B cell (primary cell): ENCODE measurements around the gene RNU1-2. TPM values are rescaled to one million over a fixed set of nuclear protein-coding genes. Genes with fewer than 3 reads are reported as not detected.
"Not testable (repeated sequence)": the region's sequence is repeated elsewhere in the genome, so short reads cannot be mapped to it uniquely, and the experiment has no call there.

Experiments
- ATAC-seq: fragments of 200-7000 bp; cut with Tn5 transposase; one replicate; pipeline ENCODE4 v1.10.0; 2021; ENCODE audit warnings: low read depth, mild to moderate bottlenecking, moderate number of reproducible peaks, moderate library complexity
- CTCF ChIA-PET: fragments of 350-600 bp; sonication (Branson Sonifier 250); formaldehyde crosslinking; loops from one replicate; lab custom pipeline; 2021; ENCODE audit warnings: antibody characterized with exemption, inconsistent platforms; lab: Charles Lee
- POLR2A ChIA-PET: fragments of 350-600 bp; sonication (Branson Sonifier 250); formaldehyde crosslinking; loops from one replicate; lab custom pipeline; 2021; ENCODE audit warnings: antibody characterized with exemption; lab: Charles Lee
- DNase-seq: peaks from one replicate; pipeline ENCODE4 v3.0.0; 2013
- H2AFZ ChIP-seq: 2 replicates; pipeline ENCODE4 v1.6.1; 2012; ENCODE audit warnings: mild to moderate bottlenecking, low read depth, low read length; ENCODE audit not compliant: insufficient read depth, poor library complexity, severe bottlenecking
- H3K27ac ChIP-seq, 2 donors: 1 replicate in 1 of 2; 2 replicates in 1 of 2; pipeline ENCODE4 v1.5.1; 2012 to 2013; ENCODE audit warnings: low read length in 2 of 2, mild to moderate bottlenecking in 2 of 2, moderate library complexity in 1 of 2
- H3K27me3 ChIP-seq, 4 experiments: fragments of 200-600 bp in 1 of 4; sonication (generic) in 1 of 4; replicated peaks in 1 of 4; 1 replicate in 2 of 4; 2 replicates in 2 of 4; pipeline versions ENCODE4 v1.6.1 to v1.7.0; 2013 to 2016; ENCODE audit warnings: low read length in 3 of 4, mild to moderate bottlenecking in 2 of 4, mixed read lengths in 1 of 4, moderate library complexity in 1 of 4; ENCODE audit not compliant: insufficient read depth in 4 of 4, control insufficient read depth in 3 of 4; ENCODE audit errors: control extremely low read depth in 1 of 4
- H3K36me3 ChIP-seq, 2 experiments: replicated peaks in 1 of 2; 1 replicate in 1 of 2; 2 replicates in 1 of 2; pipeline versions ENCODE4 v1.6.1 to v1.7.1; 2013; ENCODE audit warnings: low read length in 1 of 2; ENCODE audit not compliant: insufficient read depth in 2 of 2, control insufficient read depth in 1 of 2; ENCODE audit errors: control extremely low read depth in 1 of 2, extremely low read depth in 1 of 2
- H3K4me1 ChIP-seq, 2 donors: fragments of 200-600 bp in 1 of 2; sonication (generic) in 1 of 2; 1 replicate in 1 of 2; 2 replicates in 1 of 2; pipeline versions ENCODE4 v1.5.1 to v1.6.1; 2013 to 2017; ENCODE audit warnings: low read length in 2 of 2; ENCODE audit not compliant: control insufficient read depth in 2 of 2, insufficient read depth in 2 of 2
- H3K4me2 ChIP-seq: replicated peaks from 2 replicates; pipeline ENCODE3; 2012; ENCODE audit warnings: mild to moderate bottlenecking, low read depth, low read length; ENCODE audit not compliant: poor library complexity, severe bottlenecking
- H3K4me3 ChIP-seq, 5 experiments: fragments of 200-600 bp in 1 of 5; sonication (generic) in 1 of 5; 1 replicate in 3 of 5; 2 replicates in 2 of 5; pipeline versions ENCODE4 v1.5.1 to v1.7.0; 2011 to 2016; ENCODE audit warnings: low read length in 4 of 5, mild to moderate bottlenecking in 4 of 5, low read depth in 2 of 5, control low read depth in 1 of 5, moderate library complexity in 1 of 5; ENCODE audit not compliant: insufficient read depth in 1 of 5; ENCODE audit errors: control extremely low read depth in 1 of 5, extremely low read depth in 1 of 5
- H3K79me2 ChIP-seq: fragments of 200-600 bp; sonication (generic); one replicate; pipeline ENCODE4 v1.6.0; 2016; ENCODE audit warnings: low read length; ENCODE audit not compliant: control insufficient read depth, insufficient read depth
- H3K9ac ChIP-seq: fragments of 200-600 bp; sonication (generic); 2 replicates; pipeline ENCODE4 v1.6.1; 2017; ENCODE audit warnings: mild to moderate bottlenecking, low read length, moderate library complexity
- H3K9me3 ChIP-seq, 3 donors: one replicate each; pipeline versions ENCODE4 v1.6.1 to v1.7.1; 2013; ENCODE audit warnings: low read length in 2 of 3; ENCODE audit not compliant: control insufficient read depth in 2 of 3, insufficient read depth in 1 of 3; ENCODE audit errors: control extremely low read depth in 1 of 3
- H4K20me1 ChIP-seq: 2 replicates; pipeline ENCODE4 v1.6.0; 2012; ENCODE audit warnings: mild to moderate bottlenecking, low read length; ENCODE audit not compliant: insufficient read depth, control insufficient read depth, poor library complexity, severe bottlenecking
- H3K27ac Mint-ChIP-seq: one replicate; pipeline ENCODE4 v1.8.0; 2021; ENCODE audit warnings: mixed read lengths
- H3K27me3 Mint-ChIP-seq: one replicate; pipeline ENCODE4 v1.8.0; 2021; ENCODE audit warnings: mixed read lengths
- H3K4me1 Mint-ChIP-seq: one replicate; pipeline ENCODE4 v1.8.0; 2021; ENCODE audit warnings: mixed read lengths
- H3K4me3 Mint-ChIP-seq: one replicate; pipeline ENCODE4 v1.8.0; 2021; ENCODE audit warnings: mixed read lengths
- H3K9me3 Mint-ChIP-seq: one replicate; pipeline ENCODE4 v1.8.0; 2022; ENCODE audit warnings: mixed read lengths; ENCODE audit not compliant: insufficient read depth
- CTCF ChIP-seq: fragments of 200-600 bp; IDR thresholded peaks from one replicate; pipeline ENCODE4 v1.8.0; 2022; ENCODE audit warnings: antibody characterized with exemption, mild to moderate bottlenecking
- EZH2 ChIP-seq: IDR thresholded peaks from 2 replicates; pipeline ENCODE4 v1.6.1; 2012; ENCODE audit warnings: borderline replicate concordance, low read depth, mild to moderate bottlenecking, moderate library complexity, low read length; ENCODE audit not compliant: insufficient read depth, poor library complexity, severe bottlenecking
- WGBS: methylation state at CpG from one replicate; pipeline ENCODE4 v1.1.5; 2013; ENCODE audit warnings: missing lambda C conversion rate; ENCODE audit not compliant: insufficient coverage; 5-methylcytosine and 5-hydroxymethylcytosine counted together
- intact Hi-C: fragments of 100-400 bp; cut with micrococcal nuclease; formaldehyde crosslinking; loops from one replicate; pipeline ENCODE4 v1.10.0; 2022
- polyA plus RNA-seq: library from polyadenylated mRNA; depleted of rRNA; stranded (reverse); fragments of >200 nt; gene quantifications from 2 replicates; pipeline ENCODE4 v1.2.3, GENCODE V29; 2012
- total RNA-seq, 2 donors: library from RNA; stranded (reverse); fragments of 120-200 nt in 1 of 2; gene quantifications; 1 replicate in 1 of 2; 2 replicates in 1 of 2; pipeline versions ENCODE4 v1.2.3 to v1.2.4, GENCODE V29; 2013 to 2022

Gene RNU1-2
- total and polyA plus RNA-seq, 2 donors (not counting 1 experiment from before 2014, with no cell fraction given), result 4,377 TPM; not detected in 1

DNA sequence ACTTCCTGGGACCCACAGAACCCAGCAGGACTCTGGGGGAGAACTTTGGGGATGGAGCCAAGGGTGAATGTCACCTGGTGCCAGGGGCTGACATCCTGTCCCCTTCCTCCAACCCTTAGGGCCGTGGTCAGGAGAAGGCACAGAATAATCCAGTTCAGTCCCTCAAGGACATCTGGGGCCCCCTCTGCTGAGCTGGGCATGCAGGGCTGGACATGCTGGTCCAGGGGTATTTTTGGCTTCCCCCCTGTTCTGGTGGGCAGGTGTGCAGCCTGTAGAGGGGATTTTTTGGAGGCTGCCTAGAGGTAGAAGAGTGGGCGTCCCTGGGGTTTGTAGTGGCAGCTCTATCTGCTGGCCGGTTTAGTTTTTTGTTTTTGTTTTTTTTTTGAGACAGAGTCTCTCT is 22.6 kb downstream of the RNU1-2 start:
- TF ChIP-seq EZH2 (no peak), CTCF (no peak)
- peaks cover 20 to 21% of the 10 kb centered on the region in 2 donors for H3K4me1 ChIP-seq
- H3K9ac ChIP-seq, result no peak overlapping the region
- no peaks in the 10 kb centered on the region for H3K36me3 ChIP-seq
- no peak overlapping the region for H3K4me2 ChIP-seq
- Mint-ChIP-seq H3K9me3 (no peaks in the 10 kb centered on the region), H3K4me3 (no peak overlapping the region), H3K27ac (no peak overlapping the region), H3K4me1 (peaks cover 26% of the 10 kb centered on the region), H3K27me3 (no peaks in the 10 kb centered on the region)
- peaks cover 16% of the 10 kb centered on the region for H3K79me2 ChIP-seq
- 88% methylated on average over 1 of the region's 3 CpGs for WGBS
- peaks cover 0 to 8% (median 0%) of the 10 kb centered on the region in 3 donors for H3K9me3 ChIP-seq
- ChIA-PET POLR2A (interaction anchor here (0.7 kb wide), 1 partner anchor 682 kb away, joined by 5 read pairs; the partner anchor contains the start of gene CPLANE2), CTCF (interaction anchor here (0.6 kb wide), 1 partner anchor 277 kb away, joined by 3 read pairs; no protein-coding TSS in a partner anchor)
- no peak overlapping the region for H2AFZ ChIP-seq
- no peak for ATAC-seq
- no peak for DNase-seq
- H3K27me3 ChIP-seq, result no peaks in the 10 kb centered on the region
- intact Hi-C loops, result no loop called here
- peaks cover 8% of the 10 kb centered on the region for H4K20me1 ChIP-seq
- no peak overlapping the region for H3K4me3 ChIP-seq
- H3K27ac ChIP-seq, result no peak overlapping the region

DNA sequence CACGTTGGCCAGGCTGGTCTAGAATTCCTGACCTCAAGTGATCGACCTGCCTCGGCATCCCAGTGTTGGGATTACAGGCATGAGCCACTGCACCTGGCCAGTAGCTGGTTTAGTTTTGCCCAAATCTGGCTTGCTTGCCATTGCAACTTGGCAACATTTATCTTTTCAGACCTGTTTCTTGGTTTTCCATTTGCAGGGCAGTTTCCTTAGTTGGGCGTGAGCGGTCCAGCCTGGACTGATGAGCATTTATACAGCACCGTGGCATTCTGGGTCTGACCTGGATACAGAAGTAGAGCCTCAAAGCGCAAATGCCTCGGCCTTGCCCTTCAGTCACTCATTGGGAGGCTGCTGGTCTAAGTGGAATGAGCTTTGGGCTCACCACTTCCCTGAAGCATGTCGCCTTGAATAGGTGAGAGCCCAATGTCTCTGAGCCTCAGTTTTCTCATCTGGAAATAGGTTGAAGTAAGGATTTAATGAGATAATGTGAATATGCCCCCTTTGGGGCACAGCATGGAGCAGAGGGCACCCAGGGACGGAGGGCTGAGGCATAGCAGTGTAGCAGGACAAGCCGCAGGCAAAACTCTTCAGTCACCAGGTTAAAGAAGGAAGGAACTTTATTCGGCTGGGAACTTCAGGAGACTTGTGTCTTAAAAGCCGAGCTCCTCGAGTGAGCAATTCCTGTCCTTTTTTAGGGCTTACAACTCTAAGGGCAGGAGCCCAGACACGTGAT is 23.3 kb downstream of the RNU1-2 start:
- Histone ChIP-seq H3K79me2 (peaks cover 20% of the 10 kb centered on the region), H3K4me1 (peaks cover 17% of the 10 kb centered on the region in 2 donors)
- 91% methylated on average over 15 of the region's 15 CpGs for whole genome bisulfite sequencing
- intact Hi-C loops, H3K36me3 ChIP-seq, H3K4me2 ChIP-seq, H3K9me3 ChIP-seq, H3K9me3 Mint-ChIP-seq, H3K9ac ChIP-seq, H3K4me3 ChIP-seq, DNase-seq, H3K27me3 Mint-ChIP-seq, POLR2A ChIA-PET, H3K27ac Mint-ChIP-seq, H3K27ac ChIP-seq, H4K20me1 ChIP-seq, H2AFZ ChIP-seq, H3K4me3 Mint-ChIP-seq, CTCF ChIA-PET, H3K27me3 ChIP-seq, ATAC-seq: not testable (repeated sequence)
- peaks cover 23% of the 10 kb centered on the region for H3K4me1 Mint-ChIP-seq
